Spleen (tissue), 7 donors: ENCODE results near the gene HHAT.

Experiments used
- CTCF ChIP-seq, 11 experiments: fragments of 200-600 bp in 7 of 11; fragments of 450-650 bp in 4 of 11; sonication (generic) in 4 of 11; IDR thresholded peaks in 8 of 11; conservative IDR thresholded peaks in 3 of 11; 1 replicate in 7 of 11; 2 replicates in 4 of 11; pipeline versions ENCODE4 v1.4.0 to v1.8.0; 2016 to 2021; ENCODE audit warnings: antibody characterized with exemption in 11 of 11, inconsistent platforms in 4 of 11, mild to moderate bottlenecking in 1 of 11
- POLR2A ChIP-seq, 3 donors: fragments of 450-650 bp; IDR thresholded peaks; one replicate each; pipeline ENCODE4 v1.5.1; 2017; ENCODE audit warnings: antibody characterized with exemption in 3 of 3, mild to moderate bottlenecking in 1 of 3
- POLR2AphosphoS5 ChIP-seq, 3 donors: sonication (generic); formaldehyde crosslinking; IDR thresholded peaks; one replicate each; pipeline ENCODE4 v1.5.1; 2017; ENCODE audit warnings: antibody characterized with exemption in 3 of 3
- donor health status: DM: no; HTN: no; CAD: no; lungs with moderate emphysema.
- donor health status: DM: no; HTN: no; CAD: no.
- donor health status: DM: no; HTN: no; CAD: no.

GRCh38 chr1:210303391-210303790 is 25.3 kb upstream of the HHAT start:
- TF ChIP-seq POLR2AphosphoS5 (IDR thresholded peaks at IDR 0.05) (no peak), CTCF (IDR thresholded peaks at IDR 0.05 in 8 of 11, conservative IDR thresholded peaks at IDR 0.05 in 3 of 11) (no peak), POLR2A (IDR thresholded peaks at IDR 0.05) (no peak)
